Activated CD4-positive, alpha-beta T cell treated with anti-CD3 and anti-CD28 coated beads, Interleukin-2, amount 10 ng/mL, durations not matched to agents 24 days and 14 days (primary cell): ENCODE data around the gene PLP1. TPM values are rescaled to one million over a fixed set of nuclear protein-coding genes. Genes with fewer than 3 reads are reported as not detected.

Experiments used
- DNase-seq: peaks from one replicate; pipeline ENCODE4 v3.0.0; 2022
- H3K27ac Mint-ChIP-seq: one replicate; pipeline ENCODE4 v1.8.0; 2022; ENCODE audit warnings: mild to moderate bottlenecking, mixed read lengths
- H3K27me3 Mint-ChIP-seq: one replicate; pipeline ENCODE4 v1.8.0; 2022; ENCODE audit warnings: mixed read lengths
- H3K36me3 Mint-ChIP-seq: one replicate; pipeline ENCODE4 v1.8.0; 2022; ENCODE audit warnings: low read depth, mild to moderate bottlenecking, mixed read lengths
- H3K4me1 Mint-ChIP-seq: one replicate; pipeline ENCODE4 v1.8.0; 2021; ENCODE audit warnings: mixed read lengths
- H3K4me3 Mint-ChIP-seq: one replicate; pipeline ENCODE4 v1.8.0; 2022; ENCODE audit warnings: mild to moderate bottlenecking, moderate library complexity, mixed read lengths
- H3K9me3 Mint-ChIP-seq: one replicate; pipeline ENCODE4 v1.8.0; 2021; ENCODE audit warnings: mixed read lengths
- intact Hi-C: fragments of 100-400 bp; cut with micrococcal nuclease; formaldehyde crosslinking; loops from one replicate; pipeline ENCODE4 v1.15.1; 2023
- total RNA-seq: library from RNA; stranded (reverse); gene quantifications from 2 replicates; pipeline ENCODE4 v1.2.3, GENCODE V29; 2022

Gene PLP1
- total RNA-seq, 1 donor from 2014 or later: not detected

- peaks cover 3% of the 10 kb centered on the region for H3K27me3 Mint-ChIP-seq
- intact Hi-C loops: no loop called here
- no peak overlapping the region for H3K27ac Mint-ChIP-seq
- no peak for DNase-seq
- H3K4me1 Mint-ChIP-seq: peaks cover 6% of the 10 kb centered on the region
- H3K4me3 Mint-ChIP-seq: no peak overlapping the region
- no peaks in the 10 kb centered on the region for H3K9me3 Mint-ChIP-seq
- H3K36me3 Mint-ChIP-seq: no peaks in the 10 kb centered on the region
These were observed 49.2 kb downstream of the PLP1 start for GRCh38 chrX:103825881-103826280.

GRCh38 chrX:103828529-103828928 lies 51.9 kb downstream of the PLP1 start:
- intact Hi-C loops: no loop called here
- H3K27me3 Mint-ChIP-seq: peaks cover 11% of the 10 kb centered on the region

GRCh38 chrX:103830848-103831247 lies 54.2 kb downstream of the PLP1 start:
- Mint-ChIP-seq H3K4me3 (peak overlapping the region; percentile 12), H3K4me1 (peaks cover 5% of the 10 kb centered on the region), H3K36me3 (no peaks in the 10 kb centered on the region), H3K27ac (no peak overlapping the region), H3K27me3 (peaks cover 15% of the 10 kb centered on the region), H3K9me3 (no peaks in the 10 kb centered on the region)
- DNase-seq: no peak
- intact Hi-C loops: loop anchor here (5.0 kb wide), 1 partner anchor 144 kb away; the partner anchor contains the start of gene MORF4L2

More at GRCh38 chrX:103828529-103828928, 51.9 kb downstream of the PLP1 start:
- H3K4me3 Mint-ChIP-seq: no peak overlapping the region
- H3K9me3 Mint-ChIP-seq: no peaks in the 10 kb centered on the region
- H3K4me1 Mint-ChIP-seq: peaks cover 8% of the 10 kb centered on the region
- no peak for DNase-seq
- H3K27ac Mint-ChIP-seq: no peak overlapping the region
- no peaks in the 10 kb centered on the region for H3K36me3 Mint-ChIP-seq

- no peaks in the 10 kb centered on the region for H3K9me3 Mint-ChIP-seq
- peak overlapping the region; percentile 79 for H3K4me3 Mint-ChIP-seq
- DNase-seq: no peak
- peak overlapping the region; percentile 29 for H3K27ac Mint-ChIP-seq
- H3K36me3 Mint-ChIP-seq: no peaks in the 10 kb centered on the region
- intact Hi-C loops: loop anchor here (5.0 kb wide), 1 partner anchor 144 kb away; the partner anchor contains the start of gene MORF4L2
- peaks cover 15% of the 10 kb centered on the region for H3K27me3 Mint-ChIP-seq
- H3K4me1 Mint-ChIP-seq: peaks cover 4% of the 10 kb centered on the region
These were observed 54.7 kb downstream of the PLP1 start for GRCh38 chrX:103831342-103831802.

GRCh38 chrX:103831803-103832544 lies 55.3 kb downstream of the PLP1 start, which contains the start of gene RAB9B:
Gene RAB9B, minus strand, starts transcription at chrX:103832257. Its CDS starts 6,473 bp downstream, at chrX:103825784.
- peak within 1 kb of the TSS; percentile 83 for H3K4me3 Mint-ChIP-seq
- DNase-seq: peak; percentile 83
- H3K4me1 Mint-ChIP-seq: peaks cover 4% of the 10 kb centered on the region
- no peaks in the 10 kb centered on the region for H3K9me3 Mint-ChIP-seq
- intact Hi-C loops: loop anchor here (5.0 kb wide), 1 partner anchor 145 kb away; the partner anchor contains the start of gene MORF4L2
- H3K27me3 Mint-ChIP-seq: peaks cover 15% of the 10 kb centered on the region
- H3K27ac Mint-ChIP-seq: peak within 1 kb of the TSS; percentile 65
- no peaks in the 10 kb centered on the region for H3K36me3 Mint-ChIP-seq

GRCh38 chrX:103839404-103839803 lies 62.8 kb downstream of the PLP1 start:
- DNase-seq: no peak
- intact Hi-C loops: no loop called here
- peaks cover 2% of the 10 kb centered on the region for H3K27me3 Mint-ChIP-seq
- peaks cover 4% of the 10 kb centered on the region for H3K9me3 Mint-ChIP-seq
- no peaks in the 10 kb centered on the region for H3K36me3 Mint-ChIP-seq
- no peak overlapping the region for H3K4me3 Mint-ChIP-seq
- H3K4me1 Mint-ChIP-seq: peaks cover 4% of the 10 kb centered on the region
- no peak overlapping the region for H3K27ac Mint-ChIP-seq

Other genes with a start within 250 kb of the PLP1 start
- 3.7 and 4.4 TPM in 2 replicates for gene TCEAL4, start 191.3 kb upstream of the PLP1 start, total RNA-seq
- gene TCEAL3, start 168.9 kb upstream of the PLP1 start, total RNA-seq: 0.37 and 0.59 TPM in 2 replicates
- gene TCEAL1, start 147.9 kb upstream of the PLP1 start, total RNA-seq: 3.2 and 3.8 TPM in 2 replicates
- 253 and 262 TPM in 2 replicates for gene MORF4L2, start 90.1 kb upstream of the PLP1 start, total RNA-seq
- not detected in 2 replicates for gene TMEM31, start 65.9 kb upstream of the PLP1 start, total RNA-seq
- 0.17 and 0.35 TPM in 2 replicates for gene RAB9B, start 55.4 kb downstream of the PLP1 start, total RNA-seq
- 7.3 and 8.7 TPM in 2 replicates for gene TMSB15B, start 185.8 kb downstream of the PLP1 start, total RNA-seq
- not detected in 2 replicates for gene H2BW1, start 236.9 kb downstream of the PLP1 start, total RNA-seq